Glutamatergic neuron (in vitro differentiated cells): Measurements from ENCODE around the gene OTUB2. TPM values are rescaled to one million over a fixed set of nuclear protein-coding genes. Genes with fewer than 3 reads are reported as not detected.

Source experiments
- DNase-seq: peaks from one replicate; pipeline ENCODE4 v3.0.0; 2022
- H3K27ac Mint-ChIP-seq: one replicate; pipeline ENCODE4 v1.8.0; 2020; ENCODE audit warnings: mild to moderate bottlenecking, mixed read lengths, inconsistent platforms; ENCODE audit not compliant: unreplicated experiment
- H3K27me3 Mint-ChIP-seq: one replicate; pipeline ENCODE4 v1.8.0; 2020; ENCODE audit warnings: mild to moderate bottlenecking, moderate library complexity, mixed read lengths, inconsistent platforms; ENCODE audit not compliant: unreplicated experiment
- H3K36me3 Mint-ChIP-seq: one replicate; pipeline ENCODE4 v1.8.0; 2020; ENCODE audit warnings: mild to moderate bottlenecking, mixed read lengths, inconsistent platforms; ENCODE audit not compliant: unreplicated experiment
- H3K4me1 Mint-ChIP-seq: one replicate; pipeline ENCODE4 v1.8.0; 2020; ENCODE audit warnings: mild to moderate bottlenecking, low read depth, mixed read lengths, inconsistent platforms; ENCODE audit not compliant: unreplicated experiment
- H3K4me3 Mint-ChIP-seq: one replicate; pipeline ENCODE4 v1.8.0; 2020; ENCODE audit warnings: mild to moderate bottlenecking, mixed read lengths, inconsistent platforms; ENCODE audit not compliant: unreplicated experiment
- H3K9me3 Mint-ChIP-seq: one replicate; pipeline ENCODE4 v1.8.0; 2020; ENCODE audit warnings: mild to moderate bottlenecking, moderate library complexity, mixed read lengths, inconsistent platforms; ENCODE audit not compliant: unreplicated experiment
- CTCF ChIP-seq: fragments of 200-600 bp; sonication (generic); IDR thresholded peaks from one replicate; pipeline ENCODE4 v1.5.0; 2021; ENCODE audit not compliant: partially characterized antibody, unreplicated experiment
- total RNA-seq: library from RNA; stranded (reverse); fragmentation: NEBNext Ultra II Directional; extraction: Animal tissue kit (Norgen Biotek cat#: 25700); gene quantifications from one replicate; pipeline ENCODE4 v1.2.1, GENCODE V29; 2021; ENCODE audit not compliant: unreplicated experiment

OTUB2 gene
- total RNA-seq, 1 donor from 2014 or later: 5.5 TPM

GRCh38 chr14:93984070-93984469, 42.1 kb upstream of the OTUB2 start:
- H3K4me1 Mint-ChIP-seq: peaks cover 17% of the 10 kb centered on the region
- H3K9me3 Mint-ChIP-seq: peaks cover 5% of the 10 kb centered on the region
- no peak for DNase-seq
- H3K27me3 Mint-ChIP-seq: peaks cover 6% of the 10 kb centered on the region
- H3K27ac Mint-ChIP-seq: no peak overlapping the region
- no peak for TF ChIP-seq CTCF
- no peaks in the 10 kb centered on the region for H3K36me3 Mint-ChIP-seq
- H3K4me3 Mint-ChIP-seq: no peak overlapping the region

GRCh38 chr14:93984987-93985410, 41.1 kb upstream of the OTUB2 start:
- no peak overlapping the region for H3K4me3 Mint-ChIP-seq
- peaks cover 8% of the 10 kb centered on the region for H3K9me3 Mint-ChIP-seq

GRCh38 chr14:93986955-93987354, 39.2 kb upstream of the OTUB2 start:
- no peak for DNase-seq
- Mint-ChIP-seq H3K27me3 (peaks cover 4% of the 10 kb centered on the region), H3K9me3 (peaks cover 9% of the 10 kb centered on the region), H3K36me3 (no peaks in the 10 kb centered on the region), H3K4me1 (peaks cover 20% of the 10 kb centered on the region), H3K27ac (no peak overlapping the region), H3K4me3 (no peak overlapping the region)
- no peak for TF ChIP-seq CTCF

More at GRCh38 chr14:93984987-93985410, 41.1 kb upstream of the OTUB2 start:
- Mint-ChIP-seq H3K27ac (no peak overlapping the region), H3K27me3 (peaks cover 6% of the 10 kb centered on the region), H3K4me1 (peaks cover 21% of the 10 kb centered on the region), H3K36me3 (no peaks in the 10 kb centered on the region)
- peak; percentile 69 for DNase-seq
- TF ChIP-seq CTCF: peak; percentile 49

- H3K36me3 Mint-ChIP-seq: no peaks in the 10 kb centered on the region
- H3K27me3 Mint-ChIP-seq: peaks cover 6% of the 10 kb centered on the region
- DNase-seq: no peak
- no peak for TF ChIP-seq CTCF
- peaks cover 11% of the 10 kb centered on the region for H3K9me3 Mint-ChIP-seq
- H3K27ac Mint-ChIP-seq: no peak overlapping the region
- peaks cover 20% of the 10 kb centered on the region for H3K4me1 Mint-ChIP-seq
- no peak overlapping the region for H3K4me3 Mint-ChIP-seq
Observed at GRCh38 chr14:93987376-93987775, 38.8 kb upstream of the OTUB2 start.

GRCh38 chr14:93987815-93988476, 38.2 kb upstream of the OTUB2 start:
- Mint-ChIP-seq H3K9me3 (peaks cover 11% of the 10 kb centered on the region), H3K4me1 (peaks cover 20% of the 10 kb centered on the region), H3K27ac (no peak overlapping the region), H3K27me3 (peaks cover 6% of the 10 kb centered on the region), H3K4me3 (no peak overlapping the region), H3K36me3 (no peaks in the 10 kb centered on the region)
- no peak for DNase-seq
- no peak for TF ChIP-seq CTCF
